Activated CD8-positive, alpha-beta memory T cell treated with anti-CD3 and anti-CD28 coated beads, Interleukin-2, amount 50 U/mL, for 1 hour (primary cell): Measurements from ENCODE around the gene CSNK1A1L.

Experiments used
- DNase-seq: peaks from one replicate; pipeline ENCODE4 v3.0.0-alpha.2; 2020; ENCODE audit errors: extremely low read depth

The CSNK1A1L gene

DNA sequence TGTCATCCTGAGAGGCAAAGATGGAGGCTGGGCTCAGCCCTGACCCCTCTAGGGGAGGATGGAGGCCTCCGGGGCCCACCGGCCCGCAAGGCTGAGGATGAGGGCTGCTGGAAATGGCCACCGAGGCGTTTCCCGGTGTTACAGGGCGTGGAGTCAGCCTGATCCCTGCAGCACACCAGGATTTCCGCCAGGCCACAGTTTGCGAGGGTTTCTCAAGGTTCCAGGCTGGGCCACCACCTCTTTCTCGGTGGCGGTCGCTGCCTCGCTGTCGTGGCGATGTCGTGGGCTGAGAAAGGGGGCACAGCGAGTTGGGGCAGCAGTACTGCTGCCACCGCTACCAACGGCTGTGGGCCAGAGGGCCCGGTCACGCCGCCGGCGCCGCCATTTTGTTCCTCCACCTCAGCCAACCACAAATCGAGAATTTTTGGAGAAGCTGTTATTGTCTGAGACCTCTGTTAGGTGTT lies at the start of gene CSNK1A1L:
TSS of gene CSNK1A1L (minus strand) at position 414 of the 464 bp plus-strand sequence. CDS start at position 6, 408 bp downstream.
- DNase-seq = no peak

DNA sequence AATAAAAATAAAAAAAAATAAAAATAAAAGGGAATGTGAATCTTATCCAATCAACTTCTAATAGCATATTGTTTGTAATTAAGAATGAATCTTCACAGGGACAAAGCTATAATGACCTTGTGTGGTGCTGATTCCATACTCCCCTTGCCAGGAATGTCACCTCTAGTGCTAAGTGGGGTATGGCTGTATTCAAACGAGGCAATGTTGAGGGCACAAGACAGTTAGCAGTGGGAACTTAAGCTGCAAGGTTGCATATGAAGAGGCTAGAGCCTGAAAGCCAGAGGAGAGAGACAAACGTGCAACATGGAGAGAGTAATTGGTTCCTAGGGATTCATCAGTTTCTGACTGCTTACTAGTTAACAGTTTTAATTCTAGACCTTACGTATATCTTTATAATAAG lies 43.9 kb upstream of the CSNK1A1L start:
- no peak for DNase-seq

DNA sequence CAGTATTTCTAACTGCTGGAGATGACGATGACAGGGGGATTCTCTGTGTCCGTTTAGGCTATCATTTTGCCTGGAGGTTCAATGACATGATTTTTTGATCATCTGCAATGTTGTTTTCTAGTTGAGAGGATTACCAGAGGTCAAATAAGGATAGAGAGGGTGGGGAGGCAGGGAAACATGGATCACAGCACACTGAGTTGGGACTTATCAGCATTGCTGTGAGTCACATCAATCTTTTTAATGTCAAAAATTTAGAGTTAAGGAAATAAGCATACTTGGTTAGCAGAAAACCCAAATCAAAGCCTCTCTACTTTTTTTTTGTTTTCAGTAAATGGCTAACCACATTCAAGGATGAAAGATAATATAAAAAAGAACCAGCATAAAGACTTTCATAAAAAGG lies 43.0 kb upstream of the CSNK1A1L start:
- no peak for DNase-seq

- no peak for DNase-seq
These were observed 39.2 kb upstream of the CSNK1A1L start for GRCh38 chr13:37144661-37145060.

GRCh38 chr13:37143911-37144310 lies 38.4 kb upstream of the CSNK1A1L start:
- DNase-seq = no peak

DNA sequence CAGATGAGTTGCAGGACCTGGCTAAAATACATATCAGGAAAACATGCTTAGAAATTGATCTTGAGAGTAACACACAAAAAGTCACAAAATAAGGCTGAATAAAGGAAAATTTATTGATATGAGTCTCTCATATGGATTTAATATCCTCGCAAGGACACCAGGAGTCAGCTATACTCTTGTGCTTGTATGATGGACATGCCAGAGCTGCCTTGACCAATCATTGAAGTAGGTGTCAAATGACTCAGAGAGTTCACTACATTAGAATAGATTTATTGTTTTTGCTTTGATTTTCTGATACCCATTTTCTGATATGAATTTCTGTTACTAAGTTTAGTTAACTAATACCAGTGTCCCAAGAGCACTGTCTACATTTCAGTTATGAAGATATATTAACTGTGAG lies 37.4 kb upstream of the CSNK1A1L start:
- no peak for DNase-seq

DNA sequence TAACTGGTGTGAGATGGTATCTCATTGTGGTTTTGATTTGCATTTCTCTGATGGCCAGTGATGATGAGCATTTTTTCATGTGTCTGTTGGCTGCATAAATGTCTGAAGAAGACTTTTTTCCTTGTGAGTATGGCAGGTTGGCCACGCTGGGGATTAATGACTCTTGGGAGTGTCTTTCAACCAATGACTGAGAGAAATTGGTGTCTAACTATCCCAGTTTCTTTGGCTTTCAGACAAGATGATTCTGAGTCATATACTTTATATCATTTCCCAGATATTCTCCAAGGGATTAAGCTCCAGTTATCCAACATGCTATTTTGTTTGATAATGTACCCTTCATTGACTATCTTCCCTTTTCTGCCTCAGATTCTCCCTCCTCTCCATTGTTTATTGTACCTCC lies 35.5 kb upstream of the CSNK1A1L start:
- DNase-seq = no peak

- DNase-seq = no peak
These were observed 33.9 kb upstream of the CSNK1A1L start for GRCh38 chr13:37139356-37139755.

DNA sequence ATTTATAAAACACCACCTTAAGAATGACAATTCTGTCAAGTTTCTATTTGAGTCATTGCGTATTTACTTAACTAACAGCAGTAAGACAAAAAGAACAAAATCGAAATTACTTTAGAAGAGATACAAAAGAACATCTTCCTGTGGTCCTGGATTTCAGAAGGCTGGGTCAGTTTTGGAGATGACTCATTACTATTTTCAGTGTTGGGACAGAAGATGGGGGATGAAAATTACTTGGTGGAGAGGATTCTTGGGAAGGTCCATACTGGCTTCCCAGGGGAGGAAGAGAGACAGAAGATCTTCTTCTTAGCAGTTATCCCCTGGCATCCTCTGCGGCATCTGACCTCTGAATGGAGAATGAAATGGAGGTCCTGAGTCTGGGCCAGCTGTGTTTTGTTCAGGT lies 33.5 kb upstream of the CSNK1A1L start:
- no peak for DNase-seq

- no peak for DNase-seq
These were observed 32.7 kb upstream of the CSNK1A1L start for GRCh38 chr13:37138169-37138568.

DNA sequence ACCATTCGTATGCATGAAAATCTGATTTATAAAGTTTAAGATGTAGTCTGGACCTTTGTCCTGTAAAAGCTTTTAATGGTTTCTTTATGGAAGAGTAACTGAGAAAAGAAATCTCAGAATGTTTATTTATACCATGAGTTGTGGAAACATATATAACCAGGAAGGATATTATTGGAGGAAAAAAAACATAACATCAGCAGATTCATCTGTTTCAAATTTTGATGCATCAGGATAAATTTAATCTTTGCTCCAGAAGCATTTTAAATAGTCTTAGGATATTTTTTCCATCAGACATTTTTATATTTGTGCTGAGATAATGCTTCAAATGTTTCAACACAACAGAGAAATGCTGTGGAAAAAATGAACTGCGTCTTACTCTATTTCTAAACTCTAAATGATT lies 31.2 kb upstream of the CSNK1A1L start:
- DNase-seq = no peak

DNA sequence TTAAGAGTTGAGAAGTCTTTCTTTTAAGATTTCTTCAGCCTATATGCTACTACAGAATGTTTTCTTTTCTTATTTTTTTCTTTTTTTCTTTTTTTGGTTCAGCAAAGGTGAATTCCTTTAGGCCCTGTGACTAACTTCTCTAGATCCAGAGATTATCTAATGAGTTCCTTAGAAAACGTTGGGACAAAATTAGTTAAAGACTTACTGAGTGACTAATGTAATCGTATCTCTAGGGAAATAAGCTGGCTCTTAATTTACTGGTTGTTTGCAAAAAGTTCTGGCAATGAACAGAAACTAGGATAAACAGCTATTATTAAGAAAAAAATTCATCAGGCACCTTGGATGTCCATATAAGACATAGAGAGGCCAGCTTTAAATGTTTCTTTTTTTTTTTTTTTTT lies 30.7 kb upstream of the CSNK1A1L start:
- DNase-seq = no peak

GRCh38 chr13:37134411-37135041 lies 29.1 kb upstream of the CSNK1A1L start:
- DNase-seq = no peak

- no peak for DNase-seq
These were observed 26.7 kb upstream of the CSNK1A1L start for GRCh38 chr13:37132211-37132610.

- no peak for DNase-seq
These were observed 25.6 kb upstream of the CSNK1A1L start for GRCh38 chr13:37131092-37131491.

GRCh38 chr13:37129866-37130265 lies 24.4 kb upstream of the CSNK1A1L start:
- DNase-seq = no peak

DNA sequence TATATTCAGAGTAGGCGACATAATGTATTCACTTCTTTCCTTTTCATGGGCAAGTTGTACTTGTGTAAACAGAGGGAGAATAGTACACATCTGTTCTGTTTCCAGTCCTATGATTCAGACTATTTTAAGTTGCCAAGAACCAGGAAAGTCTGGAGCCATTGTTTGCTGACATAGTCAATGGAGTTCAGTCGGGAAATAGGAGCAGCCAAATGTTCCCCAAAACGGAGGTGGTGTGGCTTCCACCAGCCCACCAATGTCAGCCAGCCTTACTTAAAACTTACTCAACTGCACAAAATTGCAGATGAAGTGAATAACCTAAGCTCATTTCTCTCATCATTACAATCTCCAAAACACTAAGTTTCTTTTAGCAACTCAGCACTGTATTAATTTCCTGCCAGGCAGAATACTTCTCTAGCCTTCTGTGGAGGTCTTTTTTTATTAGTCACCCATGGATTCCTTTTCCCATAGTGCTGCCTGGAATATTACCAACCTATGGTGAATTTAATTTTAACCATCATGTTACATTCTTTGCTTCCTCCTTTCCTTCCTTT lies 22.3 kb upstream of the CSNK1A1L start:
- DNase-seq = no peak

- no peak for DNase-seq
These were observed 17.9 kb upstream of the CSNK1A1L start for GRCh38 chr13:37123337-37123736.

DNA sequence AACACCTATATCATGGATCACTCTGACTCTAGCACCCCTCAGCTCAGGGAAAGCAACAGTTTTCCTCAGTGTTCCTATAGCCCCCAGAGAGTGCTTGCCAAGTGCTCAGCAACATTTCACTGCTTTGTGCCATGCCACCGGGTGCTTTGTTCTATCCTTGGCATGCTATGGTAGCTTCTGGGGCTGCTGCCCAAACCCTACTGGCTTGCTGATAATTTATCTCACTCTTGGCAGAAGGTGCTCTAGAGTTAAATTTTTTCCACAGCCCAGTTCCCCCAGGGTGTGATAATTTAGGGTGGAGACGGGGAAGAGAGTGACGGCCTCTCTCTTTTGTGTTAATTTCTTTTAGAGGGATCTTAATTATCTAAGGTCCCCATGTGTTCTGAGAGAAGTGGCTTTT lies 12.6 kb upstream of the CSNK1A1L start:
- DNase-seq = no peak

- DNase-seq = no peak
These were observed 8.8 kb upstream of the CSNK1A1L start for GRCh38 chr13:37114250-37114649.

GRCh38 chr13:37113534-37113933 lies 8.1 kb upstream of the CSNK1A1L start:
- no peak for DNase-seq

GRCh38 chr13:37109051-37109678 lies 3.7 kb upstream of the CSNK1A1L start:
- DNase-seq = no peak

DNA sequence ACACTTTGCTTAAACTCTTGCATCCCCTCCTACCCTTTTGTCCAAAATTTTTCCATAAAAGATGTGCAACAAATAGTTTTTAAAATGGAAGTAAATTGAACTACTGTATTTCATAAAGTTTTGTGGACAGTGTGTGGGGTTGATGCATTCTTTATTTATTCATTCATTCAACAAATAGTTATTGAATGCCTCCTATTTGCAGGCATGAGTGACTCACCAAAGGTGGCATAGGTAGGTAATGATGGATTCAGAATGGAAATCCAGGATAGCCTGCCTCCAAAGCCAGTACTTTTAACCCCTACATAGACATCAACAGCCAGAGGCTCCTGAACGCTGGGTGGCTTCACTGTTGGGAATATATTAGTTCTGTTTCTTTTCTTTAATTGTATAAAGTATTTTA lies 2.4 kb upstream of the CSNK1A1L start:
- DNase-seq = no peak
